Activated naive CD4-positive, alpha-beta T cell (primary cell): ENCODE measurements around the gene ZC3H14.

Experiments
- DNase-seq, 4 experiments: peaks; one replicate each; lab custom pipeline; 2025; lab: John Stamatoyannopoulos, UW

Gene ZC3H14

GRCh38 chr14:88604212-88604611 is 41.4 kb downstream of the ZC3H14 start:
- no peak for DNase-seq

DNA sequence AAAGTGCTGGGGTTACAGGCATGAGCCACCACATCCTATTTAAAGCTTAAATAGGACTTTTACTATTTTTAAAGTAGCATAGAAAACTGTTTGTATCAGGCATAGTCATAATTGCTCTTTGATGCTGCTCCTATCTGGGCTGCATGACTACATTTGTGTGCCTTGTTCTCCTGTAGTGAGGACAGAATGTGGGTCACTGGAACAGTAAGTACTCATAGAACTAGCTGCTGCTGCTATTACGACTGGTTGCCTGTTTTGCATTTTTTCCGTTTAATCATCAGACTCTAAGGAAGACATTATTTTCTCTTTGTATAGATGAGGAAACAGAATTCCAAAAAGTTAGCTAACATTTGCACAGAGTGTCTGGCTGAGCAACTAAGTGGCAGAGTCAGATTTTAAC is 42.8 kb downstream of the ZC3H14 start:
- DNase-seq: no peak

DNA sequence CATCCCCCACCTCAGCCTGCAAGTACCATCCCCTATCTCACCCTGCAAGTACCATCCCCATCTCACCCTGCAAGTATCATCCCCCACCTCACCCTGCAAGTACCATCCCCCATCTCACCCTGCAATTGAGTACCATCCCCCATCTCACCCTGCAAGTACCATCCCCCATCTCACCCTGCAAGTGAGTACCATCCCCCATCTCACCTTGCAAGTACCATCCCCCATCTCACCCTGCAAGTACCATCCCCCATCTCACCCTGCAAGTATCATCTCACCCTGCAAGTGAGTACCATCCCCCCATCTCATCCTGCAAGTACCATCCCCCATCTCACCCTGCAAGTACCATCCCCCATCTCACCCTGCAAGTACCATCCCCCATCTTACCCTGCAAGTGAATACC is 45.0 kb downstream of the ZC3H14 start:
- DNase-seq: no peak

DNA sequence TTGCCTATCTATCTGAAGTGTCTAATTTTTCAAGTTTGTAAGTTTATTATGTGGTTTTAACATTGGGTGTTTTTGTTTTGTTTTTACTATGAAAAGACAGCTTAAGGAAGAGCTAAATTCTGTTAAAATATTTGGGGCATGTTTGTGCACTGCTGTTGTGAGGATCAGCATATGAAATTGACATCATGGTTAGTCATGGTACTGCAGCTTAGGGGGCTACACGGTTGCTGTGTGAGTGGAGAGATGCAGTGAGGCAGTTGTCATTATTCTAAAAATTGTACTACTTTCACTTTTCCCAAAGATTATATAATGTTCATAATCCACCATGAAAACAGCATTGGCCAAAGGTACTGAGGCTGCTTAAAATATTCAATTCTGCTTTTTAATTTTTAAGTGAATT is 49.0 kb downstream of the ZC3H14 start:
- no peak for DNase-seq

GRCh38 chr14:88612981-88613380 is 50.1 kb downstream of the ZC3H14 start:
- DNase-seq: no peak

DNA sequence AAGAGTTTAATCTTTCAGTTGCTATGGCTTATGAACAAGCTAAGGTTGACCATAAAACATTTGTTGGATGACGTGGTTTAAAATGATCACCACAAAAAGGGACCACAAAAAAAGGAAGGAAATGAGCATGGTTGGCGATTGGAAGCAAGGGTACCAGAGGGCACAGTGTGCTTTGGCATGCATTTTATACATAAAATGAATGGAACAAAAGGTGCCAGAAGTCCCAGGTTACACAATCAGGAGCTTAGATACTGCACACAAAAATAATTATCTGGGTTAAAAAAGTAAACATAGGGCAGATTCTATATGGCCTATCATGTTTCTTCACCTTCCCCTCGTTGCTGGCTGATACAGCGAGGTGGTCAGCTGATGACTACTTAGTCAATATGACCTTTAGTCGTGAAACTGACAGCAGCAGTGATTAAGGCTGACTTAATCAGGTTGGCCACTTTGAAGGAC is 50.7 kb downstream of the ZC3H14 start:
- DNase-seq: no peak

- no peak for DNase-seq
Observed at GRCh38 chr14:88614218-88614907, 51.5 kb downstream of the ZC3H14 start.

GRCh38 chr14:88616697-88617096 is 53.9 kb downstream of the ZC3H14 start:
- DNase-seq: no peak

GRCh38 chr14:88617479-88617878 is 54.6 kb downstream of the ZC3H14 start:
- DNase-seq: no peak

- no peak for DNase-seq
Observed at GRCh38 chr14:88618476-88618875, 55.6 kb downstream of the ZC3H14 start.

- DNase-seq: no peak
Observed at GRCh38 chr14:88621100-88621499, 58.3 kb downstream of the ZC3H14 start.

GRCh38 chr14:88625671-88626070 is 62.8 kb downstream of the ZC3H14 start:
- DNase-seq: no peak

DNA sequence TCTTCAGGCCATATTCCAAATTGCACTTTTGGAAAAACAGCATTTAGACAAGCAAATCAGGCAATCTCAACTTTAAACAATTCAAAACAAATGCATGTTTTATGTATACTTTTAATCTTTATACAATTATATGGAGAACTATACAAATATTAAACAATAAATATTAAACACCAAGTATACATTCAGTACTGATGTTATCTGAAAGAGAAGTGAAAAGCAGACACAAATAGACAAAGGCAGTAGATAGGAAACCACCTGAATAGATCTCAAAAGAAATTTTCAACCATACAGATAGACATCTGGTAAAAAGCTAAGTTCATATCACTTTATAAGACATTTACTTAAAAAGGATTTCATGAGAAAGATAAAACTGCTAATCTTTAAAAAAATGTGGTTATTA is 65.2 kb downstream of the ZC3H14 start:
- DNase-seq: no peak

DNA sequence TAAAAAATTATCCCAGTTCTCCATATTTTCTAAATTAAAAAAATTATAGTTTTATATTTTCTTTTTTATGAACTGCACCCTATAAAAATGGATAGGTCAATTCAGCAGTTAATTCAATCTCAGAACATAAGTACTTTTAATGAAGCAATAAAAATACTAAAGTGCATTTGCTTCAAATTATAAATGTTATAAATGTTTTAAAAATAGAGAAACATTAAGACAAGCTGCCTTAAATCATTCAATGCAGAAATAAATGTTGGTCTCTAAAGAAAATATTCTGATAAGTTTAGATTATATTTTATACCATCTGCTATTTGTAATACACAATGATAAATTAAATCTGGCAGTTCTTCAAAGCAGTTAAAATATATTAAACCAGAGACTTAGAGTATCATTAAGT is 65.6 kb downstream of the ZC3H14 start:
- DNase-seq: no peak

DNA sequence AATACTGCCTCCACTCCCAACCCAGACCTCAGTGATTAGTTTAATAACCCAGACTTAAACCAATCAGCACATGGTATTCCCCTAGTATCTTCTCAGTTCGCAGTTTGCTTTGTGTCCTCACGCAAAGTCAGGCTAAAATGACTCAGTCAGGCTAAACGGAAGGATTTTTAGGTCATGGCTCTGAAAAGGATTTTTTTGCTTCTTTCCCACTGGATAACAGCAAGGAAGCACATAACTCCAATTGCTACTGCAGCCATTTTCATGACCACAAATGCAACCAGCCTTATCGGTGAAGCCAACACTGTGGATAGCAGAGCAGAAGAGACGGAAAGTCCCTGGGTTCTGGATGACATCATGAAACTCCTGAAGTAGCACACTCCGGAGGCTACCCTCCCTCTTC is 67.7 kb downstream of the ZC3H14 start:
- no peak for DNase-seq

GRCh38 chr14:88631091-88631490 is 68.3 kb downstream of the ZC3H14 start:
- no peak for DNase-seq

GRCh38 chr14:88632512-88632911 is 69.7 kb downstream of the ZC3H14 start:
- DNase-seq: no peak

- no peak for DNase-seq
Observed at GRCh38 chr14:88639221-88639620, 76.4 kb downstream of the ZC3H14 start.

- DNase-seq: no peak
Observed at GRCh38 chr14:88660056-88660455, 97.2 kb downstream of the ZC3H14 start.

- peak in 1 of 4 experiments; percentile 5 for DNase-seq
Observed at GRCh38 chr14:88667555-88668273, 104.9 kb downstream of the ZC3H14 start.

- no peak for DNase-seq
Observed at GRCh38 chr14:88668448-88669116, 105.7 kb downstream of the ZC3H14 start.

DNA sequence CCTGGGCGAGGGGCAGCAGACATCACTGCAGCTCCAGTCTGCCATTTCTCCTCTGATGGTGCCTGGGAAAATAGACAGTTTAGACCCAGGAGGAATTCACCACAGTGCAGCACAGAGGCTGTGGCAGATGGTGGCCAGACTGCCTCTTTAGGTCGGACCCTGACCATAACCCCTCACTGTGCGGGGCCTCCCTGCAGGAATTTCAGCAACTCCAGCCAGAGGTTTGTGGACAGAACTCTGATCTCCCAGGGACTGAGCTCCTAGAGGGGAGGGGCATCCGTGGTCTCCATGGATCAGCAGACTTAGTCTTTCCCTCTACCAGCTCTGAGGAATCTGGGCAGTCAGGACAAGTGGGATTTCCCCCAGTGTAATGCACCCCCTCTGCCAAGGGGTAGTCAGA is 106.5 kb downstream of the ZC3H14 start:
- DNase-seq: no peak
